ENCODE results near the gene GALNTL6.

GALNTL6 gene

DNA sequence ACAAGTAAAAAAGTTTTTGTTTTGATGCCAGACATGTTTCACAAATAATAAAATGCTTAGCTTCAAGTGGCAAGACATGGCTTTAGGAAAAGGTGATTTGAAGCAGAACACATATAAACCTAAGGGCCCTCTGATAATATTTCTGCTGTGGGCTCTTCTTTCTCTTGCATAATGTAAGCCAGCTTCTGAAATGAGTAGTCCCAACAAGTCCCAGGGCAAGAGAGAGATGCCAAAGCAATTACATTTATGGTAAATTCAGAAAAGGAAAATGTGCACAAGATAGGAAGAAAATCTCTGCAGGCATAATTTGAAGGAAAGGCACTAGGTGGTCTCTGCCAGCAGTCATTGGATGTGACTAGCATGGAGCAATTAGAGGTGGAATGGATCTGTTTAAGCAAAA lies 1184.7 kb downstream of the GALNTL6 start:
- no peak overlapping the region for H3K27ac ChIP-seq (ENCODE audit: low read length)

DNA sequence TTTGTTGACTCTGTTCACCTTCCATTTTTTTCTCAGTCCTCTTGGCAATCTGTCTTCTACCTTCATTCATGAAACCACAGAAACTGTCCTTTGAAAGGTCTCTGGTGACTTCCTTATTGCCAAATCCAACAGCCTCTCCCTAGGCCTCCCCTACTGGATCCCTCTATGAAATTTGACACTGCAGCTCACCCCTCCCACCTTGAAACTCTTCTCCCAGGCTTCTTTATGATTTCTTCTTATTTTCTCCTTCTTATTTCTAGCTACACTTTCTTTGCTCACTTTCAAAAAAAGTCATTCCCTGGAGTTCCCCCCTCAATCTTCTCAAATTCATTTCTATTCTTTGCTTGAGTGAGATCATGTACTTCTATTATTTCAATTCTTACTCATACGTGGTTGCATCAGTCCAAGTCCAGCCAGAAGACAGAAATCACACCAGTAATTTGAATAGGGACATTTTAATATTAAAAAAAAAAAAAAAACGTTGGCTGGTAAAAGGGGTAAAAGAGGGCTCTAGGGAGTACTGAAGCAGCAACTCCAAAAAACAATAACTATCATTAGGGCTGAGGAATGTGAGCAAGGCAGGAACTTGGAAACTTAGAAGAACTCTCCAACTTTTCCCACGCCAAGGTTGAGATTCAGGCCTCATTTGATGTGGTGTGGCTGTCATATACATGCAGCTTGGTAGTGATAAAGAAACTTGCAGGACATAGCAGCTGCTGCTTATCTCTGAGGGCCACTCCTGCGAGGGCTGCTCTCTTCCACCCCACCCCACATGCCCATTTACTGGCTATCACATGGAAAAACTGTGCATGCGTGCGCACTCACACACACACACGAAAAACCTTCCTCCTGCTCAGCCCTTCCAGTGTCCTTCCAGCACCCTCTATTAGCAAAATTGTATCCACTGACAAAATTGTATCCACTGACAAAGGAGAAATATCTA lies 1185.6 kb downstream of the GALNTL6 start:
- Histone ChIP-seq H3K4me3 (ENCODE audit: low read length in 2 of 2) (no peak overlapping the region), H3K27me3 (ENCODE audit: control insufficient read depth in 1 of 2, insufficient read depth in 2 of 2, low read length in 2 of 2) (no peaks in the 10 kb centered on the region), H3K9me3 (ENCODE audit: control insufficient read depth in 2 of 2, low read length in 2 of 2) (no peaks in the 10 kb centered on the region), H3K27ac (ENCODE audit: low read length) (no peak overlapping the region), H3K36me3 (ENCODE audit: control insufficient read depth in 2 of 2, insufficient read depth in 2 of 2, low read length in 2 of 2) (no peaks in the 10 kb centered on the region), H3K9ac (ENCODE audit: low read length in 2 of 2) (no peak overlapping the region), H3K4me1 (ENCODE audit: control insufficient read depth, insufficient read depth, low read length) (no peaks in the 10 kb centered on the region)

More for the DNA sequence above, 1184.7 kb downstream of the GALNTL6 start:
- no peaks in the 10 kb centered on the region for H3K36me3 ChIP-seq (ENCODE audit: control insufficient read depth in 2 of 2, insufficient read depth in 2 of 2, low read length in 2 of 2)
- H3K9ac ChIP-seq (ENCODE audit: low read length in 2 of 2) = no peak overlapping the region
- H3K27me3 ChIP-seq (ENCODE audit: control insufficient read depth in 1 of 2, insufficient read depth in 2 of 2, low read length in 2 of 2) = no peaks in the 10 kb centered on the region
- no peaks in the 10 kb centered on the region for H3K9me3 ChIP-seq (ENCODE audit: control insufficient read depth in 2 of 2, low read length in 2 of 2)
- no peaks in the 10 kb centered on the region for H3K4me1 ChIP-seq (ENCODE audit: control insufficient read depth, insufficient read depth, low read length)
- no peak overlapping the region for H3K4me3 ChIP-seq (ENCODE audit: low read length in 2 of 2)

DNA sequence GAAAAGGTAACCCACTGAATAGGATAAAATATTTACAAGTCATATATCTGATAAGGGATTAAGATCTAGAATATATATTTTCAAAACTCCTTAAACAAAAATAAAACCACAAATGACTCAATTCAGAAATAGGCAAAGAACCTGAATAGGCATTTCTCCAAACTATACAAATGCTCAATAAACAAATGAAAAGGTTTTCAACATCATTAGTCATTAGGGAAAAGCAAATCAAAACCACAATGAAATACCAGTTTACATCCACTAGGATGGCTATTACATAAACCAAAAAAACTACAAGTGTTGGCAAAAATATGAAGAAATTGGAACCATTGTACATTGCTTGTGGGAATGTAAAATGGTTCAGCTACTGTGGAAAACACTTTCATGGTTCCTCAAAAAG lies 1188.4 kb downstream of the GALNTL6 start:
- Histone ChIP-seq H3K4me1 (ENCODE audit: control insufficient read depth, insufficient read depth, low read length) (no peaks in the 10 kb centered on the region), H3K27me3 (ENCODE audit: control insufficient read depth in 1 of 2, insufficient read depth in 2 of 2, low read length in 2 of 2) (no peaks in the 10 kb centered on the region), H3K4me3 (ENCODE audit: low read length in 2 of 2) (no peak overlapping the region), H3K36me3 (ENCODE audit: control insufficient read depth in 2 of 2, insufficient read depth in 2 of 2, low read length in 2 of 2) (no peaks in the 10 kb centered on the region), H3K27ac (ENCODE audit: low read length) (no peak overlapping the region), H3K9me3 (ENCODE audit: control insufficient read depth in 2 of 2, low read length in 2 of 2) (no peaks in the 10 kb centered on the region), H3K9ac (ENCODE audit: low read length in 2 of 2) (no peak overlapping the region)

DNA sequence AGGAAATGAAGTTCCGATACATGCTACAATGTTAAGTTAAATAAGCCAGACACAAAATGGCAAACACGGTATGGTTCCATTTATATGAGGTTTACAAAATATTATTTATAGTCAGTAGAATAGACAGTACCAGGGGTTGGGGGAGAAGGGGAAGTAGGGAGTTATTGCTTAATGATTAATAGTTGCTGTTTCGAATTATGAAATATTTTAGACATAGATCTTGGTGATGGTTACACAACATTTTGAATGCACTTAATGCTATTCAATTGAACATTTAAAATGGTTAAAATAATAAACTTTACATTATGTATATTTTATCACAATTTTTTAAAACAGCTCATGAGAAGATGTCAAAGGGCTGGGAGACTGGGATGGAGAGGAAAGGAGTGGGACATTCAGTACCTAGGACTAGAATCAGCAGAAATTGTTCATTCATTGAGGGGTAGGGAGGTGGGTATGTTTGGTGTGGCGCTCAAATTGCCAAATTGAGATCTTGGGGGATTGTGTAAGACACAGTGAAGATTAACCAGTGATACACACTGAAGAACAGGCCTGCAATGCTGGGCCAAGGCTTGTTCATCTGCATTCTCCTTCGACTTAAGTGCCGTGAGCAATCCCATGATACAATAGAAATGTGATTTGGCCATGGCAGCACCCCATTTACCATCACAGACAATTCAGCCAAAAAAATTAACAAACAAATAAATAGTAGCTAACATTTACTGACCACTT lies 1189.8 kb downstream of the GALNTL6 start:
- H3K27ac ChIP-seq (ENCODE audit: low read length) = no peak overlapping the region
- H3K4me1 ChIP-seq (ENCODE audit: control insufficient read depth, insufficient read depth, low read length) = no peaks in the 10 kb centered on the region
- H3K9ac ChIP-seq (ENCODE audit: low read length in 2 of 2) = no peak overlapping the region
- no peak overlapping the region for H3K4me3 ChIP-seq (ENCODE audit: low read length in 2 of 2)
- no peaks in the 10 kb centered on the region for H3K36me3 ChIP-seq (ENCODE audit: control insufficient read depth in 2 of 2, insufficient read depth in 2 of 2, low read length in 2 of 2)
- H3K27me3 ChIP-seq (ENCODE audit: control insufficient read depth in 1 of 2, insufficient read depth in 2 of 2, low read length in 2 of 2) = no peaks in the 10 kb centered on the region
- H3K9me3 ChIP-seq (ENCODE audit: control insufficient read depth in 2 of 2, low read length in 2 of 2) = no peaks in the 10 kb centered on the region

DNA sequence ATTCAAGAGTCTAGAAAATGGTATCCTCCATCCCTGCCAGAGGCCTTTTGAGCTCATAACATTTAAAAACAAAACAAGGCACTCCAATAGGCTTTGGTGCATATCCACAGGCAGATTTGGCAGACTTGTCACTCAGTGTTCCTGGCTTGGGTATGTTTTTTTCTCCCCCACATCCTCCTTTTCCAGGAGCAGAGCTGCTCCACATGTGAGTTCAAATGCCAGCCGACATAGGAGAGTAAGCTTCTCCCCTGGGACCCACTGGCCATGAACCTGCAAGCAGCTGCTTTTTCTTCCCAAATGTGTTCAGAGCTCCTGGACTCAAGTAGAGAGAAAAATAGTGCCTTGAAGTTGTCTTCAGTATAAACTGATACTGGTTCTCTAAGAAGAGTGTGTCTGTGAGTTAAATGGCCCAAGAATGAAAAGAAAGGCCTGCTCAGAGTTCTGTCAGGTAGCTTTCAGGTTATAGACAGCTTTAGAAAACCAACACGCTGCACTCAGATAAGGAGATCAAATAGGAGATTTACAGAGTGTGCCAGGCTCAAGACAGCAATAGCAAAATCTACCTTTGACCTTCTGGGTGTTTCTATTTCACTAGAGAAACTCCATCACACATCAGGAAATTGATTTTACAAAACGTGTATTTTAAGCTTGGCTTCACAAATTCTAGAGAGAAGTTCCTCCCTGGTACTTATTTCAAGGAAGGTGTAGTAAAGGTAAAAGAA lies 1192.9 kb downstream of the GALNTL6 start:
- Histone ChIP-seq H3K27ac (ENCODE audit: low read length) (no peak overlapping the region), H3K36me3 (ENCODE audit: control insufficient read depth in 2 of 2, insufficient read depth in 2 of 2, low read length in 2 of 2) (no peaks in the 10 kb centered on the region), H3K27me3 (ENCODE audit: control insufficient read depth in 1 of 2, insufficient read depth in 2 of 2, low read length in 2 of 2) (no peaks in the 10 kb centered on the region), H3K9ac (ENCODE audit: low read length in 2 of 2) (no peak overlapping the region), H3K4me1 (ENCODE audit: control insufficient read depth, insufficient read depth, low read length) (no peaks in the 10 kb centered on the region), H3K9me3 (ENCODE audit: control insufficient read depth in 2 of 2, low read length in 2 of 2) (no peaks in the 10 kb centered on the region), H3K4me3 (ENCODE audit: low read length in 2 of 2) (no peak overlapping the region)

- H3K9ac ChIP-seq (ENCODE audit: low read length in 2 of 2) = no peak overlapping the region
- no peaks in the 10 kb centered on the region for H3K4me1 ChIP-seq (ENCODE audit: control insufficient read depth, insufficient read depth, low read length)
- no peaks in the 10 kb centered on the region for H3K36me3 ChIP-seq (ENCODE audit: control insufficient read depth in 2 of 2, insufficient read depth in 2 of 2, low read length in 2 of 2)
- no peaks in the 10 kb centered on the region for H3K9me3 ChIP-seq (ENCODE audit: control insufficient read depth in 2 of 2, low read length in 2 of 2)
- H3K27me3 ChIP-seq (ENCODE audit: control insufficient read depth in 1 of 2, insufficient read depth in 2 of 2, low read length in 2 of 2) = no peaks in the 10 kb centered on the region
- no peak overlapping the region for H3K4me3 ChIP-seq (ENCODE audit: low read length in 2 of 2)
- no peak overlapping the region for H3K27ac ChIP-seq (ENCODE audit: low read length)
Observed at GRCh38 chr4:173008436-173008835, 1195.2 kb downstream of the GALNTL6 start.

DNA sequence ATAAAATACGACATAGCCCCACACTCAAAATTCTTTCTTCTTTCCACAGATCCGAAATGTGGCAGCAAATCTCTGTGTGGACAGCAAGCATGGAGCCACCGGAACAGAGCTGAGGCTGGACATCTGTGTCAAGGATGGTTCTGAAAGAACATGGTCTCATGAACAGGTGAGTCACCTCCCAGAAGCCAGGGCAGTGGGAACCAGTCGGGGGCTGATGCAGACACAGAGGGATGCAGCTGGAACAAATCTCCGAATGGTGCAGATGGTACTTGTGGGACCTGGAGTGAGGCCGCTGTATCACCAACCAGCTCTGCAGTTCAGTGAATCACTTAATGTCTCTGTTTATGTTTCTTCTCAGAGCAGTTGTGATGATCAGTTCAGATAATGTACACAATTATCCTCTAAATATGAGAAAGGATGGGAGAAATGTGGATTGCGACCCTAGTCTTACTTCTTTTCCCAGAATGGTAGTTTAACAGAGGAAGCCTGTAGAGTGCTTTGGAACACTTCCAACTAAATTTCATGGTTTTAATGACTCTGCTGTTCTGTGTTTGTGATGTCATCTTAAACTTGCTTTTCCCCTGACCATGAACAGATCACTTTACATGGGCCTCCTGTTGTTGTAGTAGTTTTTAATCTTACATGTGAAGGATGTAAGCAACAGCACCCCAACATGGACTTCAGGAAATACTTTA lies 1196.1 kb downstream of the GALNTL6 start:
- H3K9me3 ChIP-seq (ENCODE audit: control insufficient read depth in 2 of 2, low read length in 2 of 2) = no peaks in the 10 kb centered on the region

GRCh38 chr4:173012608-173013007 lies 1199.4 kb downstream of the GALNTL6 start:
- no peaks in the 10 kb centered on the region for H3K4me1 ChIP-seq (ENCODE audit: control insufficient read depth, insufficient read depth, low read length)
- no peak overlapping the region for H3K27ac ChIP-seq (ENCODE audit: low read length)
- no peak overlapping the region for H3K9ac ChIP-seq (ENCODE audit: low read length in 2 of 2)
- H3K27me3 ChIP-seq (ENCODE audit: control insufficient read depth in 1 of 2, insufficient read depth in 2 of 2, low read length in 2 of 2) = no peaks in the 10 kb centered on the region
- H3K4me3 ChIP-seq (ENCODE audit: low read length in 2 of 2) = no peak overlapping the region
- H3K36me3 ChIP-seq (ENCODE audit: control insufficient read depth in 2 of 2, insufficient read depth in 2 of 2, low read length in 2 of 2) = no peaks in the 10 kb centered on the region
- H3K9me3 ChIP-seq (ENCODE audit: control insufficient read depth in 2 of 2, low read length in 2 of 2) = no peaks in the 10 kb centered on the region

More for the DNA sequence above, 1196.1 kb downstream of the GALNTL6 start:
- no peak overlapping the region for H3K9ac ChIP-seq (ENCODE audit: low read length in 2 of 2)
- H3K27ac ChIP-seq (ENCODE audit: low read length) = no peak overlapping the region
- H3K27me3 ChIP-seq (ENCODE audit: control insufficient read depth in 1 of 2, insufficient read depth in 2 of 2, low read length in 2 of 2) = no peaks in the 10 kb centered on the region
- no peaks in the 10 kb centered on the region for H3K4me1 ChIP-seq (ENCODE audit: control insufficient read depth, insufficient read depth, low read length)
- no peaks in the 10 kb centered on the region for H3K36me3 ChIP-seq (ENCODE audit: control insufficient read depth in 2 of 2, insufficient read depth in 2 of 2, low read length in 2 of 2)
- no peak overlapping the region for H3K4me3 ChIP-seq (ENCODE audit: low read length in 2 of 2)

DNA sequence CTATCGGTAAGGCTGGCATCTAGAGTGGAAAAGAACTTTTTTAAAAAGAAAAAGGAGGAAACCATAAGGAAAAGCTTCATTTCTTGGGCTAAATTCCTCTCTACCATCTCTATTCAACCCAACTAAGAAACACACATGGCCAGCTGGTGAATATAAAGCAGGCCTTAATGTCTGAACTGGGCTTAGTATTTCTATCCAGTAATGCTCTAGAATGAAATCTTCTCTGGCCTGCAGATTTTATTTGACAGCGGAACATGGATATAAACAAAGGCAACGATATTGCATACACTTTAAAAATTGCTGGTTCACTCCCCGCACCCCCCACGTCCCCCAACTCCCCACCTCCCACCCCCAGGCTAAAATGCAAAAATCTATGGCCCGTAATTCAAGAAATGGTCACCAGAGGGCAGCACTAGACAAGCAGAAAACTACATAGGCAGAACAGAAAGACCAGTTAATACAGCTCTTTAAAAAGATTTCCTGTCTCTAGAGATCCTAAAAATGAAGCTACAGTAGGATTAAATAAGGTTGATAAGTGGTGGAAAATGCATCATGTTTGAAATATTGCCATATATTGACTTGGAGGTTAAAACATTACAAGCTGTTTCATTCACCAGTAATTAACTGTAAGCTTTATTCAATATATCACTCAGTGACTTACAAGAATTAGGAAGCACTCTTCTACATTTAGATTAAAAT lies 1200.2 kb downstream of the GALNTL6 start:
- Histone ChIP-seq H3K36me3 (ENCODE audit: control insufficient read depth in 2 of 2, insufficient read depth in 2 of 2, low read length in 2 of 2) (no peaks in the 10 kb centered on the region), H3K27ac (ENCODE audit: low read length) (no peak overlapping the region), H3K9ac (ENCODE audit: low read length in 2 of 2) (no peak overlapping the region), H3K4me3 (ENCODE audit: low read length in 2 of 2) (no peak overlapping the region), H3K27me3 (ENCODE audit: control insufficient read depth in 1 of 2, insufficient read depth in 2 of 2, low read length in 2 of 2) (no peaks in the 10 kb centered on the region), H3K9me3 (ENCODE audit: control insufficient read depth in 2 of 2, low read length in 2 of 2) (no peaks in the 10 kb centered on the region), H3K4me1 (ENCODE audit: control insufficient read depth, insufficient read depth, low read length) (no peaks in the 10 kb centered on the region)

DNA sequence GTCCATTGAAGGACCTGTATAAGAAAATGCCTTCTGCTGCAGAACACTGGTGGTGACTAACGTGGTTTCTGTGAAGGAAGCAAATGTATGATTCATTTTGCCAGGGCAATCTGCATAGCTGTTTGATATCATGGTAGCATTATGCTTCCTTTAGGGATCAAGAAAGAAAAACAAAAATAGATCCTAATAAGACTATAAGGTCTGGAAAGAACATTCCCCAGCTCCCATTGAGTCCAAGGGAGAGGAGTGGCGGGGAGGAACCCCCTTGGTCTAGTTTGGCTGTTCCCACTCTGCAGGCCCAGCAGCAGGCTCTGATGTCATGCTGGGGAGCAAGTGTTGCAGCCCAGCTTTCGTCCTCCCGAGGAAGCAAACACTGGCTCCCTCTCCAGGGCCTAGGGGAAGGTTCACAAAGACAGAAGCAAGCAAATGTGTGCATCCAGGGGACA lies 1200.9 kb downstream of the GALNTL6 start:
- Histone ChIP-seq H3K4me1 (ENCODE audit: control insufficient read depth, insufficient read depth, low read length) (no peaks in the 10 kb centered on the region), H3K9me3 (ENCODE audit: control insufficient read depth in 2 of 2, low read length in 2 of 2) (no peaks in the 10 kb centered on the region), H3K27me3 (ENCODE audit: control insufficient read depth in 1 of 2, insufficient read depth in 2 of 2, low read length in 2 of 2) (no peaks in the 10 kb centered on the region), H3K4me3 (ENCODE audit: low read length in 2 of 2) (no peak overlapping the region), H3K27ac (ENCODE audit: low read length) (no peak overlapping the region), H3K36me3 (ENCODE audit: control insufficient read depth in 2 of 2, insufficient read depth in 2 of 2, low read length in 2 of 2) (no peaks in the 10 kb centered on the region), H3K9ac (ENCODE audit: low read length in 2 of 2) (no peak overlapping the region)
